Measurements from ENCODE around the gene EFS.
A peak's percentile ranks its signal among the peaks of the same experiment; 100 is the strongest.

Gene EFS

DNA sequence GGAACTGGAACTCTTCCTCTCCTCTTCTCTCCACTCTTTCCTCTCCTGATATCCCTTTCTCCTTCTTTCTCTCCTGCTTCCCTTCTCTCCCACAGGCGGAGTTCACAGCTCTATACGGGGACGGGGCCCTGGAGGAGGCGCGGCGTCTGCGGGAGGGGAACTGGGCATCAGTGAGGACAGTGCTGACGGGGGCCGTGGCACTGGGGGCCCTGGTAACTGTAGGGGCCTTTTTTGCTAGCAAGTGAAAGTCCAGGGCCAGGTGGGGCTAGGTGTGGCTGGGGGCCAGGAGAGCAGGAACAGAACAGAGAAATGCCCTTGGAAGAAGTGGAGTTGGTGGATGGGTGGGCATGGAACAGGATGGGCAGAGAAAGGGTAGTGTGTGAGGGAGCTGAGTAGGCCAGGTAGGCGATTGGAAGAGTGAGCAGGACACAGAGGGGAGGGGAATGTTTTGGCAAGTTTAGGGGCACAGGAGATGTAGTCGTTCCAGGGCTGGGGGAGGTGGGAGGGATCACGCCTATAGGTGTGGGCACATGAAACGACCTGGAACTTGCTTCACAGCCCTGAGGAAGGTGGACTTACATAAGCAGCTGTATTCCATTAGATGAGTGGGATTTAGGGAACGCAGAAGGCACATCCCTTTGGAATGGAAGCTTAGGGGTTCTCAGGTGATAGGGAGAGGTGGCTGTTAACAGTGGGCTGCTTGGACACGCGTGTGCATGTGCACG, 56.1 kb downstream of the EFS start:
- no peak for DNase-seq (ENCODE audit: low read depth)
- TF ChIP-seq, protein P1, sequence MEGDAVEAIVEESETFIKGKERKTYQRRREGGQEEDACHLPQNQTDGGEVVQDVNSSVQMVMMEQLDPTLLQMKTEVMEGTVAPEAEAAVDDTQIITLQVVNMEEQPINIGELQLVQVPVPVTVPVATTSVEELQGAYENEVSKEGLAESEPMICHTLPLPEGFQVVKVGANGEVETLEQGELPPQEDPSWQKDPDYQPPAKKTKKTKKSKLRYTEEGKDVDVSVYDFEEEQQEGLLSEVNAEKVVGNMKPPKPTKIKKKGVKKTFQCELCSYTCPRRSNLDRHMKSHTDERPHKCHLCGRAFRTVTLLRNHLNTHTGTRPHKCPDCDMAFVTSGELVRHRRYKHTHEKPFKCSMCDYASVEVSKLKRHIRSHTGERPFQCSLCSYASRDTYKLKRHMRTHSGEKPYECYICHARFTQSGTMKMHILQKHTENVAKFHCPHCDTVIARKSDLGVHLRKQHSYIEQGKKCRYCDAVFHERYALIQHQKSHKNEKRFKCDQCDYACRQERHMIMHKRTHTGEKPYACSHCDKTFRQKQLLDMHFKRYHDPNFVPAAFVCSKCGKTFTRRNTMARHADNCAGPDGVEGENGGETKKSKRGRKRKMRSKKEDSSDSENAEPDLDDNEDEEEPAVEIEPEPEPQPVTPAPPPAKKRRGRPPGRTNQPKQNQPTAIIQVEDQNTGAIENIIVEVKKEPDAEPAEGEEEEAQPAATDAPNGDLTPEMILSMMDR (conservative IDR thresholded peaks at IDR 0.05; ENCODE audit: low read depth, low read length), result no peak
- H3K4me3 ChIP-seq (ENCODE audit: low read depth, low read length), result peak overlapping the region; percentile 96

DNA sequence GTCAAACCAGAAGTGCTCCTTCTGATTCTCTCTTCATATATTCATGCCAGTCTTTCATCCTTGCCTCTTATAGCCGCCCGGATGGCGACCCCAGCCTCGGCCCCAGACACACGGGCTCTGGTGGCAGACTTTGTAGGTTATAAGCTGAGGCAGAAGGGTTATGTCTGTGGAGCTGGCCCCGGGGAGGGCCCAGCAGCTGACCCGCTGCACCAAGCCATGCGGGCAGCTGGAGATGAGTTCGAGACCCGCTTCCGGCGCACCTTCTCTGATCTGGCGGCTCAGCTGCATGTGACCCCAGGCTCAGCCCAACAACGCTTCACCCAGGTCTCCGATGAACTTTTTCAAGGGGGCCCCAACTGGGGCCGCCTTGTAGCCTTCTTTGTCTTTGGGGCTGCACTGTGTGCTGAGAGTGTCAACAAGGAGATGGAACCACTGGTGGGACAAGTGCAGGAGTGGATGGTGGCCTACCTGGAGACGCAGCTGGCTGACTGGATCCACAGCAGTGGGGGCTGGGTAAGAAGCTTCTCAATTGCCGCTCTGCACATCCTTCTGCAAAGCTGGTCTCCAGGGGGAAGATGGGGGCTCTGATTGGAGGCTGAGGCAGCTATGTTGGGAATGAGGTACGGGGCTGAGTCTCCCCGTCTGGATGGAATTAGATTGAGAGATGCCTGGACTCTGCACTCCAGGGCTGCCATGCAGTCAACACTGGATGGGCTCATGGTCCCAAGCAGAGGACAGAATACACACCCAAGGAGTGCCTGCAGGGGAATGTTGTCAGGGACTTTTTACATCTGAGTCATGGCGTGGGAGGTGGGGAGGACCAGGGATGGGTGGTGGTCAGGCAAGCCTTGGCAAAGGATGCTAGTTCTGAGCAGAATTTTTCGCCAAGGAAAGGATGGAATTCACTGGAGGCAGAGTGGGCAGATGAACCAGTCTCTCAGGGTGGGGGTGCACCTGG, 57.0 kb downstream of the EFS start:
- peak overlapping the region; percentile 96 for H3K4me3 ChIP-seq (ENCODE audit: low read depth, low read length)
- TF ChIP-seq, protein P1 (conservative IDR thresholded peaks at IDR 0.05; ENCODE audit: low read depth, low read length), result no peak
- no peak for DNase-seq (ENCODE audit: low read depth)

DNA sequence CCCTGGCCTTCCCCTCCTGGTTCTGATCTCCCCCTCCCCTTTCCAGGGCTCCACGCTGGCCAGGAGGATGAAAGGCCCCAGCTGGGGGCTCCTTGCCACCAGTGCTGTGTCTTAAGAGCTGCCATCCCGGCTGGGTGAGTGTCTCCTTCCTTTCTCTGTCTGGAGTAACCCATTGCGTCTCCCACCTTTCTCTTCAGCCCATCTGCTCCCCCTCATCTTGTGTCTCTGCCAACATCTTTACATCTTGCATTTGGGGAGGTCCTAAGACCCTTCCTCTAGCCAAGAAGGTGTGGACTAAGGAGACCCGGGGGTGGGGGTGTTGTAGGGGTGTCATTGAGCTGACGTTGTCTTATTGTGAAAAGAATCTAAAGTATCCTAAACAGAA, 57.8 kb downstream of the EFS start:
- TF ChIP-seq, protein P1 (conservative IDR thresholded peaks at IDR 0.05; ENCODE audit: low read depth, low read length), result no peak
- no peak for DNase-seq (ENCODE audit: low read depth)
- H3K4me3 ChIP-seq (ENCODE audit: low read depth, low read length), result peak overlapping the region; percentile 96

DNA sequence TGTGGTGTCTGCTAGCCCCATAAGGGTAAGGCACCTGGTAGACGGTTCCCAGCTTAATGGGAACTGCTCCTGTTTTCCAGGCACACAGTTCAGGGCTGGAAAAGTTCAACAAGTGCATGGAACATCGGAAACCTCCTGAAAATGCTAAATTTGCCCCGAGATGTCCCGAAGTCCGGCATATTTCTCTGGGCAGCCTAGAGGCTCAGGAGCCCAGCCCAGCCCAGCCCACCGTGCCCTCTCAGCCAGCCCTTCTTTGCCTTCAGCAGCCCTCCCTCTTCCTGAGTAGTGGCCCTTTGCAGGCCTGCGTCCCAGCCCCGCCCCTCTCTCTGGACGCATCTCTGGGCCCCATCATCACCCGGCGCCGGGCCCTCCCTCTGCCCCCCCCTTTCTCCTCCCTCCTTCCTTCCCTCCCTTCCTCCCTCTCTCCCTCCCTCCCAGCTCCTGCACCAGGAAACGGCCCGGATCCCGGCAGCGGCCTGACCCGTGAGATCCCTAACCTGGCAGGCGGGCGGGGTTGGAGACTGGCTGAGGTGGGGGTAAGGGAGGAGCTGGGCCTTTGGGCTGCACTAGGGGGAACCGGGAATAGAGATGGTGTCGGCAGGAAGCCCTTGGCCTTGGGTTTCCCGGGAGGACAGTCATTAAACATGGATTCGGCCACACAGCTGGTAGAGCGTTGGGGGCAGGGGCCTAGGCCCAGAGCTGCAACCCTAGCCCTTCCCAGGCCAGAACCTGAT, 58.4 kb downstream of the EFS start, which contains the start of gene BCL2L2:
Gene BCL2L2 (plus strand): TSS at position 422 of the 734 bp plus-strand sequence. CDS start 935 bp downstream, outside the sequence.
- peak; percentile 89 for DNase-seq (ENCODE audit: low read depth)
- TF ChIP-seq, protein P1 (conservative IDR thresholded peaks at IDR 0.05; ENCODE audit: low read depth, low read length), result no peak
- peak within 1 kb of the TSS; percentile 96 for H3K4me3 ChIP-seq (ENCODE audit: low read depth, low read length)

Data from choroid plexus epithelial cell (primary cell).